RWPE2 (cell line): Measurements from ENCODE around the gene KDF1.

Experiments
- ATAC-seq: fragments of 200-7000 bp; cut with Tn5 transposase; 3 replicates; pipeline ENCODE4 v1.9.1; 2021; ENCODE audit warnings: low read depth
- DNase-seq: peaks from one replicate; pipeline ENCODE4 v3.0.0-alpha.2; 2020; ENCODE audit warnings: low spot score
- H3K27ac ChIP-seq: fragments of 450-650 bp; 2 replicates; pipeline ENCODE4 v1.5.1; 2017; ENCODE audit warnings: mild to moderate bottlenecking; ENCODE audit not compliant: poor library complexity, severe bottlenecking
- H3K27me3 ChIP-seq: fragments of 250-450 bp; sonication (Bioruptor Pico); 2 replicates; pipeline ENCODE4 v1.5.1; 2021; ENCODE audit warnings: mild to moderate bottlenecking, moderate library complexity; ENCODE audit not compliant: insufficient read depth, poor library complexity, severe bottlenecking
- H3K36me3 ChIP-seq: fragments of 250-450 bp; sonication (Bioruptor Pico); 2 replicates; pipeline ENCODE4 v1.5.1; 2020; ENCODE audit warnings: low read depth, mild to moderate bottlenecking, moderate library complexity
- H3K4me1 ChIP-seq: fragments of 250-450 bp; sonication (Bioruptor Pico); 2 replicates; pipeline ENCODE4 v1.5.1; 2021; ENCODE audit warnings: mild to moderate bottlenecking, moderate library complexity; ENCODE audit not compliant: insufficient read depth, poor library complexity, severe bottlenecking
- H3K4me3 ChIP-seq: fragments of 250-450 bp; sonication (Bioruptor Pico); 2 replicates; pipeline ENCODE4 v1.5.1; 2021; ENCODE audit warnings: mild to moderate bottlenecking, moderate library complexity; ENCODE audit not compliant: severe bottlenecking
- H3K9me3 ChIP-seq: fragments of 250-450 bp; sonication (Bioruptor Pico); 2 replicates; pipeline ENCODE4 v1.5.1; 2021; ENCODE audit warnings: mild to moderate bottlenecking, moderate library complexity; ENCODE audit not compliant: severe bottlenecking
- TF ChIP-seq, protein P1 (sequence below): fragments of 450-650 bp; IDR thresholded peaks from one replicate; pipeline ENCODE4 v1.5.1; 2017; ENCODE audit warnings: mild to moderate bottlenecking, moderate library complexity; ENCODE audit not compliant: poor library complexity, severe bottlenecking

KDF1 gene

DNA sequence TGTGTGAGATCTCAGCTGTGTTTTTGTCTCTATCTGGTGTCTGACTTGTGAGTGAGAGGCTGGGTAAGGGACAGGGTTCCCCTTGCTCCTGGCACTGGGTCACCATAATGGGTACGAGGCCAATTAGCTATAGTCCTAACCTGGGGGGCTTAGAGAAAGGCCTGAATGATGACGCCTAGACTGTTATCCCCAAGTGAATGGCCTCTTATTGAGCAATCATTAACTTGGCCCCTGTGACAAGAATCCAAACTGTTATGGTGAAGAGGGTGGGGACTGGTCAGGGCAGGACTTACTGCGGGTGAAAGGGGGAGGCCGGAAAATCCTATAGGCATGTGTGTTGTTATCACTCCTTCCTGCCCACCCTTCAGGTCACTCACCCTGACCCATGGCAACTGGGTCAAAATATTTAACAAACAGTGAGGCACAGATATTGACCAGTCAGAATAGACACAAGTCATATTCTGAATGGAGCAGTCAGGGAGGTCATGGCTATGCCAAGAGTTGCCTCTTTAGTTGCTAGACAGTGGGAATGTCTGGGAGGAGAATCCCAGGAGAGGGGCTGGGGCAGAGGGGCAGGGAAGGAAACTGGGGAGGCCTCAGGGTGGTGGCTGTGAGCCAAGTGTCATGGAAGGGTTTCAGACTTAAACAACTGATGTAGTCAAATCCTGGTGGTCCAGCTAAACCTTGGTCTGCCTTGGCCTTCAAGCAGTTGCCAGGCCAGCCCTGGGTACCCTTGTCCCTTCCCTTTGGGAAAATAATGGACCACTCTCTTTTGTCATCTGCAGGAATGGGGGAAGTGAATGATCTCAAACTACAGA is 49.7 kb downstream of the KDF1 start:
- Histone ChIP-seq H3K4me1 (peaks cover 2% of the 10 kb centered on the region), H3K27ac (no peak overlapping the region), H3K27me3 (no peaks in the 10 kb centered on the region), H3K9me3 (no peaks in the 10 kb centered on the region), H3K36me3 (no peaks in the 10 kb centered on the region), H3K4me3 (no peak overlapping the region)
- ATAC-seq, result no peak
- TF ChIP-seq, protein P1, sequence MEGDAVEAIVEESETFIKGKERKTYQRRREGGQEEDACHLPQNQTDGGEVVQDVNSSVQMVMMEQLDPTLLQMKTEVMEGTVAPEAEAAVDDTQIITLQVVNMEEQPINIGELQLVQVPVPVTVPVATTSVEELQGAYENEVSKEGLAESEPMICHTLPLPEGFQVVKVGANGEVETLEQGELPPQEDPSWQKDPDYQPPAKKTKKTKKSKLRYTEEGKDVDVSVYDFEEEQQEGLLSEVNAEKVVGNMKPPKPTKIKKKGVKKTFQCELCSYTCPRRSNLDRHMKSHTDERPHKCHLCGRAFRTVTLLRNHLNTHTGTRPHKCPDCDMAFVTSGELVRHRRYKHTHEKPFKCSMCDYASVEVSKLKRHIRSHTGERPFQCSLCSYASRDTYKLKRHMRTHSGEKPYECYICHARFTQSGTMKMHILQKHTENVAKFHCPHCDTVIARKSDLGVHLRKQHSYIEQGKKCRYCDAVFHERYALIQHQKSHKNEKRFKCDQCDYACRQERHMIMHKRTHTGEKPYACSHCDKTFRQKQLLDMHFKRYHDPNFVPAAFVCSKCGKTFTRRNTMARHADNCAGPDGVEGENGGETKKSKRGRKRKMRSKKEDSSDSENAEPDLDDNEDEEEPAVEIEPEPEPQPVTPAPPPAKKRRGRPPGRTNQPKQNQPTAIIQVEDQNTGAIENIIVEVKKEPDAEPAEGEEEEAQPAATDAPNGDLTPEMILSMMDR, result no peak
- DNase-seq, result no peak

DNA sequence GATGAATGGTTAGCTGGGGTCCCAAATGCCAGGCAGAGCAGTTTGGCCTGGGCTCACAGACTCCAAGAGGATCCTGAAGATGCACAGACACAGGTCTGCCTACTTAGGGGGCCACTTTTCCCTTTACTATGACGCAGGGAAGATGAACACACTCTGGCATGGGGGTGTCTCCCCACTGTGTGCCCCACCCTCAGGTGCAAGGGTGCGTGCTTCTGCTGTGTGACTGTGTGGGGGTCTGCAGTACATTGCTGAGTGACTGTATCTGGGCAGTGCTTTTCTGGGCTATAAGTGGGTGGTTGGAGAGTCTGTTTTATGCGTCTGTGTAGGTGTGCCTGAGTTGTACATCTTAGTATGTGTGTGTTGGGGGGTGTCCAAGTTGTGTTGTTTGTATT is 50.3 kb downstream of the KDF1 start:
- Histone ChIP-seq H3K4me3 (no peak overlapping the region), H3K4me1 (peaks cover 2% of the 10 kb centered on the region), H3K27me3 (no peaks in the 10 kb centered on the region), H3K36me3 (no peaks in the 10 kb centered on the region), H3K27ac (no peak overlapping the region), H3K9me3 (no peaks in the 10 kb centered on the region)
- no peak for DNase-seq
- no peak for ATAC-seq
- TF ChIP-seq, protein P1, result no peak

DNA sequence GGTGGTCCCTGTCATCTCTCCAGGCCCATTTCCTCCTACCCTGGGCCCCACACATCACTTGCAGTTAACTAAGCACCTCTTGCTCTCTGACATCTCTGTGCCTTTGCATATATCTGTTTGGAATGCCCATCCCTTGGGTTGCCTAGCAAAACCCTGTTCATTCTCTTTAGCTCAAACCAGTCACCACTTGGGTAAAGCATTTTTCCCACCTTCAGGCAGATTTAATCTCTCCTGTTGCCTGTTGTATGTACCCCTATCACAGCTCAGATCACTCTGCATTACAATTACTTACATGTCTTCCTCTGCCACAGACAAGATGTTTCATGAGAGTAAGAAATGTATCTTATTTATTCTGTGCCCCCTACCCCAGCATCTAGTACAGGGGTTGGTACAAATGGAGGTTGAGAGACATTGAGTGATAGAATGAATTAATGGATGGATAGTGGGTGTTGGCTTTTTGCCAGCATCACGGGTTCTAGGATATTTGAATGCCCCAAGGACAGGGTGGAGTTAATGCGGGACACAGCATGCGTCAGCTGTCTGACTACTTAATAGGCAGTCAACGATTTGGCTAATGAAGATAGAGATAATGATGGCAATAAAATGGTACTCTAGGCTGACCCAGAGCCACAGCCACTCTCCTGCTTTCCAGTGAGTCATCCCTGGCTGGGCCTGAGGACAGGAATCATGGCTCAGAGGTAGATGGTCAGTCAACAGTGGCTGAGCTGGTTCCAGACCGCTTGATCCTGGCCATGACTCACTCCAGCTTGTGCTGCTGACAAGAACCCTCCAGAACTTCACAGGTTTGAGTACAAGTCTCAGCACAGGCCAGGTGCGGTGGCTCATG is 53.0 kb downstream of the KDF1 start:
- H3K27ac ChIP-seq, result peak overlapping the region; percentile 18

DNA sequence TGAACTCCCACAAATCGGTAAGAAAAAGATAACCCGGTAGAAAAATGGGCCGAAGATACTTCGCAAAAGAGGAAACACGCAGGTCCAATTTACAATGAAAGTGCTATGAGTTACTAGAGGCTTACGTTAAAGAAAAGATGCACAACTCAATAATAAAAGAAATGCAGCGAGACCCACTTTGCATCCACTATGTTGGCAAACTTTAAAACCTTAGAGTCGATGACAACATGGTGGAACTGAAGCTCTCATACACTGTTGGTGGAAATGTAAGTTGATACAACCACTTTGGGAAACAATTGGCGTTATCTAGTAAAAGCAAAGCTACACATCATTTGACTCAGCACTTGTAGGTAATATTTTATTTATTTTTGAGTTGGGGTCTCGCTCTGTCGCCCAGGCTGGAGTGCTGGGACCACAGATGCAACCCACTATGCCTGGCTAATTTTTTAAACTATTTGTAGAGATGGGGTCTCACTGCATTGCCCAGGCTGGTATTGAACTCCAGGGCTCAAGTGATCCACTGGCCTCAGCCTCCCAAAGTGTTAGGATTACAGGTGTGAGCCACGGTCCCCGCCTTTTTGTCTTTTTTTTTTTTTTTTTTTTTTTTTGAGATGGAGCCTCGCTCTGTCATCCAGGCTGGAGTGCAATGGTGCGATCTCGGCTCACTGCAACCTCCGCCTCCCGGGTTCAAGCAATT is 59.3 kb downstream of the KDF1 start:
- Histone ChIP-seq H3K36me3 (peaks cover 14% of the 10 kb centered on the region), H3K27ac (peak overlapping the region; percentile 58), H3K4me3 (peak overlapping the region; percentile 60), H3K9me3 (no peaks in the 10 kb centered on the region), H3K4me1 (peaks cover 7% of the 10 kb centered on the region), H3K27me3 (no peaks in the 10 kb centered on the region)
- DNase-seq (no peak), ATAC-seq (no peak)
- TF ChIP-seq, protein P1, result no peak

More for the DNA sequence above, 53.0 kb downstream of the KDF1 start:
- DNase-seq (peak; percentile 85), ATAC-seq (peak; percentile 98)
- Histone ChIP-seq H3K27me3 (no peaks in the 10 kb centered on the region), H3K4me1 (peaks cover 2% of the 10 kb centered on the region), H3K9me3 (no peaks in the 10 kb centered on the region), H3K4me3 (no peak overlapping the region), H3K36me3 (no peaks in the 10 kb centered on the region)
- TF ChIP-seq, protein P1, result no peak
